Hindlimb muscle (tissue), 1 donor: ENCODE measurements around the gene COL28A1. TPM values are rescaled to one million over a fixed set of nuclear protein-coding genes. Genes with fewer than 3 reads are reported as not detected.
"Not testable (repeated sequence)": the region's sequence is repeated elsewhere in the genome, so short reads cannot be mapped to it uniquely, and the experiment has no call there.

Experiments
- DNase-seq: peaks from one replicate; pipeline ENCODE4 v3.0.0-alpha.2; 2013
- polyA plus RNA-seq: library from polyadenylated mRNA; unstranded; fragments of 120-200 nt; gene quantifications from one replicate; pipeline ENCODE4 v1.2.1, GENCODE V29; 2013; ENCODE audit not compliant: insufficient read length

COL28A1 gene
- polyA plus RNA-seq, 1 donor, result 1.1 TPM

DNA sequence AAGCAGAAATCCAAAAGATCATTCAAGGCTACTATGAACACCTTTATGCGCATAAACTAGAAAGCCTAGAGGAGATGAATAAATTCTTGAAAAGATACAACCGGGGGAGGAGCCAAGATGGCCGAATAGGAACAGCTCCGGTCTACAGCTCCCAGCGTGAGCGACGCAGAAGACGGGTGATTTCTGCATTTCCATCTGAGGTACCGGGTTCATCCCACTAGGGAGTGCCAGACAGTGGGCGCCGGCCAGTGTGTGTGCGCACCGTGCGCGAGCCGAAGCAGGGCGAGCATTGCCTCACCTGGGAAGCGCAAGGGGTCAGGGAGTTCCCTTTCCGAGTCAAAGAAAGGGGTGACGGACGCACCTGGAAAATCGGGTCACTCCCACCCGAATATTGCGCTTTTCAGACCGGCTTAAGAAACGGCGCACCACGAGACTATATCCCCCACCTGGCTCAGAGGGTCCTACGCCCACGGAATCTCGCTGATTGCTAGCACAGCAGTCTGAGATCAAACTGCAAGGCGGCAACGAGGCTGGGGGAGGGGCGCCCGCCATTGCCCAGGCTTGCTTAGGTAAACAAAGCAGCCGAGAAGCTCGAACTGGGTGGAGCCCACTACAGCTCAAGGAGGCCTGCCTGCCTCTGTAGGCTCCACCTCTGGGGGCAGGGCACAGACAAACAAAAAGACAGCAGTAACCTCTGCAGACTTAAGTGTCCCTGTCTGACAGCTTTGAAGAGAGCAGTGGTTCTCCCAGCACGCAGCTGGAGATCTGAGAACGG, 70.5 kb downstream of the COL28A1 start:
- not testable (repeated sequence) for DNase-seq

GRCh38 chr7:7454000-7454399, 81.7 kb downstream of the COL28A1 start:
- DNase-seq, result no peak

GRCh38 chr7:7452652-7453051, 83.0 kb downstream of the COL28A1 start:
- DNase-seq, result no peak

DNA sequence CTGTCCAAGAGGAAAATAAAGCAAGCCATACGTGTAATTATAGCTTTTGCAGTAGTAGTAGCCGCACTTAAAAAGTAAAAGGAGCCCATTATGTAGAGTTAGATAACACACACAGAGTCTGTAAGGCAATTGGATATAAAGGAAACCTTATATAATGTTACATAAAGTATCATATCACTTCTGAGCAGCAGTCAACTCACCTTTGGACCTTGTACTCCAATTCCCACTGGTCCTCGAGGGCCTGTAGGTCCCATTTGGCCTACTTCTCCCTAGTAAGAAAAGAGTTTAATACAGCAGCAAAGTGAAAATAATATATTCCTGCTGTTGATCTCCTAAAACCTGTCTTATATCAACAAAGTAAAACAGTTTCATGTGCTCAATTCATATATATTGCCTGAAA, 83.6 kb downstream of the COL28A1 start:
- DNase-seq, result no peak

- no peak for DNase-seq
Measured at GRCh38 chr7:7449055-7449454, 86.6 kb downstream of the COL28A1 start.

DNA sequence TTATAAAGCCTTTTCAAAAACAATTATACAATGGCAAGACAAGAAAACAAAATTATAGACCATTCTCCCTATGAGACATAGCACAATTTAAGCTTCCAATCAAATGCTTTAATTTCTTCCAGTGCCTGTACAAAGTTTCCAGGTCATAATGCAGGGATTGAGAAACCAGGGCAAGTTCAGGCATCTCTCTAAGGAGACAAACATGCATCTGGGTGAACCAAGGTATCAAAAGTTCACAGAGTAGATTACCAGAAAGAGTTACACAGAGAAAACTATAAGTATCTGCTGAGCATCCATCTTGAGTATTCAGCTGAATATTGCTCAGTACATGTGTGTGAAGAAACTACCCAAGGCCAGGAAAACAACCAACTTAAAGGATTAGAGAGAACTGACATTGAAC, 89.1 kb downstream of the COL28A1 start:
- DNase-seq, result no peak

DNA sequence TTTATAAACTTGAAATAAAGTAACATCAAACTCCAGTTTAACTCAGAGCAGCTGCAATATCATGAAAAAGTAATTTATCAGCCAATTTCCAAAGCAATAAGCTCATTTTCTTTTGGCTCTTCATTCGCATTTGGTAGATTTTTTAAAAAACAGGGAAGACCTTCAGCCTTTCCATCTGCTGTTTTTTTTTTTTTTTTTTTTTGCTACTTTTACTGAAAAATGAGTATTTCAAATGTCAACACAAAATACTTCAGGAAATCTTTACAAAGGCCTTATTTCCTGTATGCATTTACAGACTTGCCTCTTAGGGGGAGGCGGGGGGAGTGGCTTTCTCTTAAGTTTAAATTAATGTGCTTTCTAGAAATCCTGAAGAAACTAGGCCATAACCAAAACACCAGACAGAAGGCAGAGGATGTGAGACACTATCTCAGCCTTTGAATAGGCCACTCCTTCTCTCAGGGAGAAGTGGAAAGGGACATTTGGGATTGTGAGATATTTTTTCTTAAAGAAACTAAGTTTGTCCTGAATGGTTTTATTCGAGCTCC, 91.8 kb downstream of the COL28A1 start:
- no peak for DNase-seq

- DNase-seq, result no peak
Measured at GRCh38 chr7:7439564-7439963, 96.1 kb downstream of the COL28A1 start.

GRCh38 chr7:7438851-7439250, 96.8 kb downstream of the COL28A1 start:
- DNase-seq, result no peak

GRCh38 chr7:7435978-7436377, 99.7 kb downstream of the COL28A1 start:
- no peak for DNase-seq

DNA sequence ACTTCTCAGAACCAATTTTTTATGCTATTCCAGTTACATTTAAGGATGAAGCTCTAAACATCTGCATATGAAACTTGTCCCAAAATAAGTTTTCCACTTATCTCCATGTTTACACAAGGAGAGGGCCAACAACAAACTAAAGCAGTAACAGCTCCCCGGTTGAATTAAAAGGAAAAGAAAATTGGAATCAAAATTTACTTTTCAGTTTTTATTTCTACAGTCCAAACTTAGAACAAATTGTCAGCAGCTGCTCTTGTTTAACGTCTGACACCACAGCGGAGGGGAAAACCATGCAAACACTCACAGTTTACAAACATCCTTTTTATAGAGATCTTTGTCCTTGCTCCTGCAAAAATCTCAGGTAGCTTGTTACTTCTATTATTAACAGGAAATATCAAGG, 101.3 kb downstream of the COL28A1 start:
- no peak for DNase-seq

DNA sequence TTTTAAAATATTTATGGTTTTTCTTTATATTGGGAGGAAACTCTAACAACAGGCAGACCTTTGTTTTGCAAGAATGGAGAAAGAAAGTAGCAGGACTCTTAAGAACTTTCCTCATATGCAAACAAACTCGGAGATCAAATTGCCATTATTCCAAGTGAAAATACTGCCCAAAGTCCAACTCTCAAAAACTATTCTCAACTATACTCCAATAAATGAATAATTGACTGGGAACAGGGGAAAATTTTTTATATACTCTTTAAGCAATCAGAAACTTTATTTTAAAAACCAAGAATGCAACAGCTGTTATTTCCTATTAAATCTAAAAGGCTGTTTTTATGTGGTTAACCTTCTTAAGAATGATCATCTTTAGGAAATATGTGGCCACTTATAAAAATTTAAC, 101.9 kb downstream of the COL28A1 start:
- DNase-seq, result no peak

GRCh38 chr7:7432979-7433378, 102.7 kb downstream of the COL28A1 start:
- DNase-seq, result no peak

- DNase-seq, result no peak
Measured at GRCh38 chr7:7428806-7429205, 106.9 kb downstream of the COL28A1 start.

DNA sequence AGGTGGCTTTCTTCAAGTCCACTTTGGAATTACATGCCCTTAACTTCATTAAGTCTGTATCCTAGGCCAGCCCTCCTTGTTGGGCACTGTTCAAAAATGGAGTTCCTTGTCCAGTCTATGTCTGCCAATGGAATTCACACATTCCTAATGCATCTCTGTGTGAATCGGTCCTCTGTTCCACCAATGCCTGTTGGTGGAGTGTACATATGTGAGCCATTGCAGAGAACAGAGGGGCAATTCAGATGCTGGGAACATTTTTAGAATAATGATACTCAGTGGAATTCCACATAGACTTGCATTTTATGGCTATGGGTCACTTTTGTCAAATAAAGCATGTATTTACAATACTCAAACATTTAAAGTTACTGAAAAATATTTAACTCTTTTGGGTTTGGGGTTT, 108.3 kb downstream of the COL28A1 start:
- DNase-seq, result no peak

DNA sequence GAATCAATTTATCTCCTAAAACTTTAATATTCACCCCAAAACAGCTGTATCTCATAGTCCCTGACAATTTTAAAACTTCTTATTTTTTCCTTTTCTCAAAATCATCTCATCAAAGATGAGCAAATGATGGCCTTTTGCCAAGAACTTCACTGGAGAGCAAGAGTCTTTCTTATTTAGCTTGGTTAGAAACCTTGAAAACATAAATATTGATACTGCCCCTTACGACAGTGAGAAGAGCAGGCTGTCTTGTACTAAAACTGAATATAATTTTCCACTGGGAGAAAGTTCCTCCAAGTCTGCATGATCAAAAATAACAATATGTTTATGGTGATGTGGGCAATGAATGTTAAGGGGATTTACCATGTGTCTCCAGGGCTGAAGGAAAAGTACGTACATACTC, 109.0 kb downstream of the COL28A1 start:
- no peak for DNase-seq

DNA sequence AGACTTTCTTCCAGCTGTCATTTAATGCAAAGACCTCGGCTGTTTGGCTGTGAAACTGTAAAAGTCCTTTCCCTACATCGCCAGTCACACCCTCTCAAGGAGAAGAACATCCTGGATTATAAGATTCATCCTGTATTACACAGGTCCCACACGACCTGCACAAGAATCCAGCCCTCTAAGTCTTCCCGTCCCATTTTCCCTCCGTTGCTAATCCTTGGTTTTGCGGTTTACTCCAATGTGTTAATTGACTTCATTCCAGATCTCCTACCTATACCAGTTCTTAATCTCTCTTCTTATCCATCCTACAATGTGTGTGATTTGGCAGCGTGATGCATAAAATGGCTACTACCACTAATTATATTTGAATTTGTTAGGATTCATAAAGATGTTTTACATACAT, 110.4 kb downstream of the COL28A1 start:
- no peak for DNase-seq

GRCh38 chr7:7424151-7424873, 111.4 kb downstream of the COL28A1 start:
- peak; percentile 73 for DNase-seq

DNA sequence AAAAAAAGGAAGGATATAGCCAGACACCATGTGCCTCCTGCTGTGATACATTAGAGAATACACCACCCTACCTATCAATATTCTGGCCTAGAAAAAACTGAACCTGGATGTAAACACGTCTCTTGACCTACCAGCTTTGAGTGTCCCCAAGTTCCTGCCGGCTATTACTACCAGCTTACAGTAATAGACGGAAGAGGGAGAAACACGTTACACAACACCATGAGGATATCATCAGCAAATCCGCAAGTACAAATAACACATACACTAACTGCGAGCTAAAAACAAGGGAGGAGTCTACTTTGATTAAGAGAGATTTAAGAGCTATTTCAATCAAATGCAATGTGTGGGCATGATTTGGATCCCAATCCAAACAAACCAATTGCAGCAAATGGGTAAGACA, 113.0 kb downstream of the COL28A1 start:
- no peak for DNase-seq

DNA sequence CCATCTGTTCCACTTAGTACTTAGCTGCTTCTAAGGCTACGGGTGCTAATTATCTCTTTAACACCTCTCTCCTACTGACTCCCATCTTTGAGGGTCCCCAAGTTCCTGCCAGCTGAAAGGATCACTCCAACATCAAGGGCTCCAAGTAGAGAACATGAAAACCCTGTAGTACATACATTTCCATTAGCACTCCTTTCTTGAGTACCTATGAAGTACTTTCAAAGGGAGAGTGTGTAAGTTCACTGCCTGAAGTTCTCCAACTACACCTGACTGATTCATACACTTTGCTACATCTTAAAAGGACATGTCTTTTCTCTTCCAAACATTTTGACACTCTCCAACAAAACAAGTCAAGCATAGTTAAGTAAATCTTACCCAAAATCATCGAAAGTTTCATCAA, 113.8 kb downstream of the COL28A1 start:
- no peak for DNase-seq

GRCh38 chr7:7418997-7419396, 116.7 kb downstream of the COL28A1 start:
- no peak for DNase-seq

GRCh38 chr7:7417851-7418250, 117.8 kb downstream of the COL28A1 start:
- no peak for DNase-seq

DNA sequence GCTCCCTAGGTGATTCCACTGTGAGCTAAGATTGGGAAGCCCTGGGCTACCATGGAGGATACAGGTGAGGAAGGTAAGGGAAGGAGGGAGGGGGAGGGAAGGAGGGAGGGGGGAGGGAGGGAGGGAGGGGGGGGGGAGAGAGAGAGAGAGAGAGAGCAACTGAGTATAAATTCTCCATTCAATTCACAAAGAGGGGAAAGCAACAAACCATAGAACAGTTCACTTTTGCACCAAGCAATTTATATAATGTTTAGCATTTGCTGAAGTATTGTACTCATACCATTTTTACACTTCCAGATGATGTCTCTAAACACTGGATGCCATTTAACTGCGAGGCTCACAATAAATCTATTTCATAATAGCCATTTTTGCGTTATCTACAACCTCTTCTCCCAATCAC, 118.3 kb downstream of the COL28A1 start:
- no peak for DNase-seq
